ENCODE results near the gene RIPK4. TPM values are rescaled to one million over a fixed set of nuclear protein-coding genes. Genes with fewer than 3 reads are reported as not detected.

RIPK4 gene
- total RNA-seq, 1 donor from 2014 or later = 2.9 TPM

DNA sequence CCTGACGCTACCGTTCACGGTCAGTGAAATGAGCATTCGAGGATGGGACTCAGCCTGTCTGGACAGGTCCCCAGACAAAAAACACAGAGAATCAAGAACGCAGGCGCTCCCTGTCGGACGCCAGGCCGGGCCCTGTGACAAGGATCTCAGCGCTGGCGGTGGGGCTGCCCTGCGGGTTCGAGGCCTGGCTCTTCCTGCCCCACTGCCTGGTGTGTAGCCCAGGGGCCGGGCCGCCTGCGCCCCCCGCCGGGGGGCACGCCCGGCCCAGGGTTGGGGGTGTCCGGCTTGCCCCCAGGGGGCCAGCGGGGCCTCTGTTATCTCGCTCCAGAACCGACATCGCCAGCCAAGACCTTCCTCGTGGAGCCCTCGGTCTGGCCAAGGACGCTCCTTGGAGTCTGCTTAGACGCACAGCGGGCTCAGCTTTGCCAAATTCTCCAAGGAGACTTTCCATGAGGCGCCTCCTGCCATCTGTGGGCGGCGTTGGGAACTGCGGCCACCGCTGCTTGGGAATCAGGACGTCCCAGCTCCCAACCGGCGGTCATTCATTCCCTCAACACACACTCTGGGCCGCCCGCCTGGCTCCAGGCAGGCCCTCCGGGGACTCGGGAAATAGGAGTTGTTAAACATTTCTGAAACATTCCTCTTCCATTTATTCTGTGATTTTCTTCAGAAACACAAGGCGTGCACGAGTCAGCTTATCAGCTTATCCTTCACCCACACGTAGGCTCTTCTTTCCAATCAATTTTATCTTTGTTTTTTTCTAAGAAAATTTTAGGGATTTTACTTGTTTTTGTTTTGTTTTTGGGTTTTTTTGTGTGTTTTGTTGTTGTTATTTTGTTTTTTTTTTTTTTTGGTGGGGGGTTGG lies 11.3 kb upstream of the RIPK4 start:
- DNase-seq = peak; percentile 90
- Mint-ChIP-seq H3K27me3 (ENCODE audit: unreplicated experiment) (peaks cover 7% of the 10 kb centered on the region), H3K9me3 (ENCODE audit: unreplicated experiment) (no peaks in the 10 kb centered on the region), H3K36me3 (ENCODE audit: unreplicated experiment) (peaks cover 4% of the 10 kb centered on the region), H3K4me1 (ENCODE audit: low read depth, unreplicated experiment) (peaks cover 6% of the 10 kb centered on the region), H3K27ac (ENCODE audit: unreplicated experiment) (no peak overlapping the region), H3K4me3 (ENCODE audit: unreplicated experiment) (peak overlapping the region; percentile 34)
- TF ChIP-seq, protein P1, sequence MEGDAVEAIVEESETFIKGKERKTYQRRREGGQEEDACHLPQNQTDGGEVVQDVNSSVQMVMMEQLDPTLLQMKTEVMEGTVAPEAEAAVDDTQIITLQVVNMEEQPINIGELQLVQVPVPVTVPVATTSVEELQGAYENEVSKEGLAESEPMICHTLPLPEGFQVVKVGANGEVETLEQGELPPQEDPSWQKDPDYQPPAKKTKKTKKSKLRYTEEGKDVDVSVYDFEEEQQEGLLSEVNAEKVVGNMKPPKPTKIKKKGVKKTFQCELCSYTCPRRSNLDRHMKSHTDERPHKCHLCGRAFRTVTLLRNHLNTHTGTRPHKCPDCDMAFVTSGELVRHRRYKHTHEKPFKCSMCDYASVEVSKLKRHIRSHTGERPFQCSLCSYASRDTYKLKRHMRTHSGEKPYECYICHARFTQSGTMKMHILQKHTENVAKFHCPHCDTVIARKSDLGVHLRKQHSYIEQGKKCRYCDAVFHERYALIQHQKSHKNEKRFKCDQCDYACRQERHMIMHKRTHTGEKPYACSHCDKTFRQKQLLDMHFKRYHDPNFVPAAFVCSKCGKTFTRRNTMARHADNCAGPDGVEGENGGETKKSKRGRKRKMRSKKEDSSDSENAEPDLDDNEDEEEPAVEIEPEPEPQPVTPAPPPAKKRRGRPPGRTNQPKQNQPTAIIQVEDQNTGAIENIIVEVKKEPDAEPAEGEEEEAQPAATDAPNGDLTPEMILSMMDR (IDR thresholded peaks at IDR 0.05; ENCODE audit: partially characterized antibody, unreplicated experiment) = peak; percentile 88

DNA sequence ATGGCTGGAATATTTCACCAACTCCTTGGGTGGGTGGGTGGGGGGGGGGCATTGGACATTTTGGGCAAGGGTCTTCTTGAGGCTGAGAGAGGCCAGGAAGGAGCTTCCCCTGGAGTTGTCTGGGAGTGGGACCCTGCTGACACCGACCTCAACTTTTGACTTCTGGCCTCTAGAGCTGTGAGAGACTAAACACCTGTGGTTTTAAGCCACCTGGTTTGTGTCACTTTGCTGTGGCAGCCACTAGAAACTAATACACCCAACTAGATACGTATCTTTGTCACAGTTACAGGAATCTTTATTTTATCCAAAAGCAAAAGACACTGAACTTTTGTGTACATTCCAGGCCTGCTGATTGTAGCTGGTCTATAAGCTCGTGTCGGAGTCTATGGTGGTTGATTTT lies 9.9 kb upstream of the RIPK4 start:
- Mint-ChIP-seq H3K27ac (ENCODE audit: unreplicated experiment) (no peak overlapping the region), H3K27me3 (ENCODE audit: unreplicated experiment) (peaks cover 7% of the 10 kb centered on the region), H3K36me3 (ENCODE audit: unreplicated experiment) (peaks cover 4% of the 10 kb centered on the region), H3K4me3 (ENCODE audit: unreplicated experiment) (no peak overlapping the region), H3K9me3 (ENCODE audit: unreplicated experiment) (no peaks in the 10 kb centered on the region), H3K4me1 (ENCODE audit: low read depth, unreplicated experiment) (peaks cover 6% of the 10 kb centered on the region)
- TF ChIP-seq, protein P1 (IDR thresholded peaks at IDR 0.05; ENCODE audit: partially characterized antibody, unreplicated experiment) = no peak
- DNase-seq = no peak

DNA sequence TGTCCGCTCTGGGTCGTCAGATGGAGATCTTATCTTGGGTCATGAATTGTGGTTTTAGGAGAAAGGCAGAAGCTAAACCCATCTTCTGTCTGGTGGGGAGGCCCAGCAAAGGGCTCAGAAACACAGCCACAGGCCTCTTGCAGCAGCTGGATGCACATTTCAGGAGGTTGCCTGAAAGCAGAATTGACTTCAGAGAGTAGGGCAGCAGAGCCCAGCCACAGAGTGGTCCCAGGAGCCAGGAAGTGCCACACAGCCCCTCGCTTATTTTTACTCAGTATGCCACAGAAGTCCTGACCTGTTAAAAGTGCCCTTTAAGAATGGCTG lies 8.3 kb upstream of the RIPK4 start:
- TF ChIP-seq, protein P1 (IDR thresholded peaks at IDR 0.05; ENCODE audit: partially characterized antibody, unreplicated experiment) = no peak
- Mint-ChIP-seq H3K4me1 (ENCODE audit: low read depth, unreplicated experiment) (peaks cover 11% of the 10 kb centered on the region), H3K27ac (ENCODE audit: unreplicated experiment) (no peak overlapping the region), H3K27me3 (ENCODE audit: unreplicated experiment) (peaks cover 12% of the 10 kb centered on the region), H3K9me3 (ENCODE audit: unreplicated experiment) (no peaks in the 10 kb centered on the region), H3K36me3 (ENCODE audit: unreplicated experiment) (peaks cover 4% of the 10 kb centered on the region), H3K4me3 (ENCODE audit: unreplicated experiment) (no peak overlapping the region)
- no peak for DNase-seq

DNA sequence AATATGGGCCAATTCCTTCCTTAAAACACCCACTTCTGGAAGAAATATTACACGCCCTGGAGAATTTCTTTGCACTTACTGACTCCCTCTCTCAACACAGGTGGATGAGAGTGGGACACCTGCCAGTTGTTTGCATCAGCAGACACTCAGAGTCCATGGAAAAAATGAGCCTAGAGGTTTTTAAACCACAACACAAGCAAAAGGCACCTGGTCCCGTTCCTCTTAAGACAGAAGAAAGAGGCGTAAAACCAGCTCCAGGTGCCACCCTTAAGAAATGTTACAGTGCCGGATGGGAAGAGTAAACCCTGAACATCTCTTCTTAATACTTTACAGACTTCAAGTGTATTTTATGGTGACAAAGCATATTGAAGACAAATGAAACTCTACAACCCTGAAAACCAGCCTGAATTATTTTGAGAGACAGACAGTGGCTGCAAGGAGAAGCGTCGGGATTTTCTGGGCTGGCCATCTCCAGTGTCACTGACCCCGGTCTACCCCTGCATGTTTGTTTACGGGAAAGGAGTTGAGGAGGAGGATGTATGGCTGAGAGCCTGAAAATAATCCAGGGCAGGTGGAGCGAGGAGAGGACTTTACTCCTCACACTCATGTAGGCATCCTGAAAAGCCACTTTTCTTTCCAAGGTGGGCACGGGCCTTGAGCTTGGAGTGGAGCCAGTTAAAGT lies 7.8 kb upstream of the RIPK4 start:
- DNase-seq = no peak
- Mint-ChIP-seq H3K27me3 (ENCODE audit: unreplicated experiment) (peaks cover 11% of the 10 kb centered on the region), H3K4me3 (ENCODE audit: unreplicated experiment) (no peak overlapping the region), H3K9me3 (ENCODE audit: unreplicated experiment) (no peaks in the 10 kb centered on the region), H3K36me3 (ENCODE audit: unreplicated experiment) (peaks cover 4% of the 10 kb centered on the region), H3K4me1 (ENCODE audit: low read depth, unreplicated experiment) (peaks cover 10% of the 10 kb centered on the region), H3K27ac (ENCODE audit: unreplicated experiment) (no peak overlapping the region)
- TF ChIP-seq, protein P1 (IDR thresholded peaks at IDR 0.05; ENCODE audit: partially characterized antibody, unreplicated experiment) = no peak

Measured in glutamatergic neuron (in vitro differentiated cells).